ENCODE measurements around the gene C19orf33. TPM values are rescaled to one million over a fixed set of nuclear protein-coding genes. Genes with fewer than 3 reads are reported as not detected.

Gene C19orf33
- total and polyA plus RNA-seq, 2 donors from 2014 or later, result 40.3 to 43.9 TPM

- intact Hi-C loops (cut with DNase I), result no loop called here
- Histone ChIP-seq H3K27ac (ENCODE audit: low read depth in 2 of 2, low read length in 2 of 2) (no peak overlapping the region), H3K36me3 (ENCODE audit: control insufficient read depth in 2 of 3, insufficient read depth in 3 of 3, low read length in 3 of 3) (peaks cover 0 to 8% (median 5%) of the 10 kb centered on the region in 3 donors), H3K9ac (ENCODE audit: low read length in 3 of 3) (no peak overlapping the region), H3K27me3 (ENCODE audit: control insufficient read depth, insufficient read depth, low read length) (no peaks in the 10 kb centered on the region), H3K4me1 (ENCODE audit: control insufficient read depth in 2 of 3, insufficient read depth in 2 of 3, low read depth in 1 of 3, low read length in 3 of 3) (peaks cover 0 to 2% (median 0%) of the 10 kb centered on the region in 3 donors), H3K9me3 (ENCODE audit: control insufficient read depth in 2 of 3, insufficient read depth in 1 of 3, low read length in 3 of 3) (no peaks in the 10 kb centered on the region), H3K4me3 (ENCODE audit: low read length in 3 of 3) (no peak overlapping the region)
- FAIRE-seq (no peak), DNase-seq (no peak)
- no peak for TF ChIP-seq CTCF (IDR thresholded peaks at IDR 0.05; ENCODE audit: borderline replicate concordance, extremely low read depth, insufficient read depth)
Observed at GRCh38 chr19:38310279-38310670, 6.2 kb downstream of the C19orf33 start.

- peaks cover 0 to 5% (median 0%) of the 10 kb centered on the region in 3 donors for H3K4me1 ChIP-seq (ENCODE audit: control insufficient read depth in 2 of 3, insufficient read depth in 2 of 3, low read depth in 1 of 3, low read length in 3 of 3)
- no peak overlapping the region for H3K9ac ChIP-seq (ENCODE audit: low read length in 3 of 3)
- intact Hi-C loops (cut with DNase I), result no loop called here
- H3K27me3 ChIP-seq (ENCODE audit: control insufficient read depth, insufficient read depth, low read length), result no peaks in the 10 kb centered on the region
- H3K36me3 ChIP-seq (ENCODE audit: control insufficient read depth in 2 of 3, insufficient read depth in 3 of 3, low read length in 3 of 3), result peaks cover 0 to 8% (median 5%) of the 10 kb centered on the region in 3 donors
- no peak for FAIRE-seq
- H3K9me3 ChIP-seq (ENCODE audit: control insufficient read depth in 2 of 3, insufficient read depth in 1 of 3, low read length in 3 of 3), result no peaks in the 10 kb centered on the region
- TF ChIP-seq CTCF (IDR thresholded peaks at IDR 0.05; ENCODE audit: borderline replicate concordance, extremely low read depth, insufficient read depth), result no peak
- H3K4me3 ChIP-seq (ENCODE audit: low read length in 3 of 3), result no peak overlapping the region
- H3K27ac ChIP-seq (ENCODE audit: low read depth in 2 of 2, low read length in 2 of 2), result no peak overlapping the region
- no peak for DNase-seq
Observed at GRCh38 chr19:38310986-38311385, 6.9 kb downstream of the C19orf33 start.

GRCh38 chr19:38315657-38316476, 11.8 kb downstream of the C19orf33 start, which contains the start of gene YIF1B:
YIF1B (minus strand) TSS chr19:38315947; CDS start chr19:38315917, 30 bp downstream.
- Histone ChIP-seq H3K36me3 (ENCODE audit: control insufficient read depth in 2 of 3, insufficient read depth in 3 of 3, low read length in 3 of 3) (no peaks in the 10 kb centered on the region), H3K27ac (ENCODE audit: low read depth in 2 of 2, low read length in 2 of 2) (peak within 1 kb of the TSS; percentile 69 to 82), H3K4me1 (ENCODE audit: control insufficient read depth in 2 of 3, insufficient read depth in 2 of 3, low read depth in 1 of 3, low read length in 3 of 3) (peaks cover 0 to 14% (median 5%) of the 10 kb centered on the region in 3 donors), H3K9me3 (ENCODE audit: control insufficient read depth in 2 of 3, insufficient read depth in 1 of 3, low read length in 3 of 3) (no peaks in the 10 kb centered on the region), H3K27me3 (ENCODE audit: control insufficient read depth, insufficient read depth, low read length) (peaks cover 2% of the 10 kb centered on the region), H3K9ac (ENCODE audit: low read length in 3 of 3) (peak within 1 kb of the TSS; percentile 60 to 80 (median 73)), H3K4me3 (ENCODE audit: low read length in 3 of 3) (peak within 1 kb of the TSS; percentile 71 to 86 (median 80))
- no peak for TF ChIP-seq CTCF (IDR thresholded peaks at IDR 0.05; ENCODE audit: borderline replicate concordance, extremely low read depth, insufficient read depth)
- DNase-seq (peak; percentile 97 to 99 (median 99)), FAIRE-seq (no peak)
- intact Hi-C loops (cut with DNase I), result no loop called here

All from kidney (tissue), 14 donors.